Mesendoderm (in vitro differentiated cells): ENCODE results near the gene GPR55.
A peak's percentile ranks its signal among the peaks of the same experiment; 100 is the strongest.

Experiments
- DNase-seq: peaks from one replicate; pipeline ENCODE4 v3.0.0; 2013
- H2AK5ac ChIP-seq: 2 replicates; pipeline ENCODE4 v1.6.1; 2013; ENCODE audit warnings: low read length, inconsistent platforms
- H2BK120ac ChIP-seq: 2 replicates; pipeline ENCODE4 v1.6.1; 2013; ENCODE audit warnings: low read depth, mild to moderate bottlenecking, low read length, moderate library complexity, mixed read lengths
- H2BK15ac ChIP-seq: replicated peaks from 2 replicates; pipeline ENCODE4 v1.6.1; 2013; ENCODE audit warnings: low read depth, mild to moderate bottlenecking, moderate library complexity
- H2BK5ac ChIP-seq: 2 replicates; pipeline ENCODE4 v1.6.1; 2013; ENCODE audit warnings: low read length, inconsistent platforms
- H3K18ac ChIP-seq: 2 replicates; pipeline ENCODE4 v1.6.1; 2013; ENCODE audit warnings: mild to moderate bottlenecking, low read length, mixed read lengths
- H3K23ac ChIP-seq: one replicate; pipeline ENCODE4 v1.6.1; 2013; ENCODE audit warnings: low read length
- H3K27ac ChIP-seq: 2 replicates; pipeline ENCODE4 v1.5.1; 2013; ENCODE audit warnings: low read depth, mild to moderate bottlenecking, inconsistent platforms, low read length, moderate library complexity
- H3K27me3 ChIP-seq: 2 replicates; pipeline ENCODE4 v1.6.1; 2013; ENCODE audit warnings: low read length, control low read depth, mild to moderate bottlenecking, inconsistent platforms; ENCODE audit not compliant: insufficient read depth, poor library complexity
- H3K36me3 ChIP-seq: 2 replicates; pipeline ENCODE4 v1.6.1; 2013; ENCODE audit warnings: low read length, inconsistent platforms; ENCODE audit not compliant: control insufficient read depth, insufficient read depth
- H3K4ac ChIP-seq: one replicate; pipeline ENCODE4 v1.6.1; 2013; ENCODE audit warnings: low read depth, mild to moderate bottlenecking, low read length, moderate library complexity
- H3K4me1 ChIP-seq: 2 replicates; pipeline ENCODE4 v1.6.1; 2013; ENCODE audit warnings: low read depth, low read length, inconsistent platforms; ENCODE audit not compliant: control insufficient read depth
- H3K4me2 ChIP-seq: 2 replicates; pipeline ENCODE4 v1.6.1; 2013; ENCODE audit warnings: low read length
- H3K4me3 ChIP-seq: 2 replicates; pipeline ENCODE4 v1.5.1; 2013; ENCODE audit warnings: mild to moderate bottlenecking, low read length
- H3K56ac ChIP-seq: one replicate; pipeline ENCODE4 v1.6.1; 2013; ENCODE audit warnings: low read length
- H3K79me1 ChIP-seq: 2 replicates; pipeline ENCODE4 v1.6.1; 2013; ENCODE audit warnings: low read length, inconsistent platforms
- H3K79me2 ChIP-seq: 2 replicates; pipeline ENCODE4 v1.6.1; 2013; ENCODE audit warnings: mild to moderate bottlenecking, low read length; ENCODE audit not compliant: control insufficient read depth, insufficient read depth
- H3K9ac ChIP-seq: 2 replicates; pipeline ENCODE4 v1.6.1; 2013; ENCODE audit warnings: low read length, inconsistent platforms
- H4K5ac ChIP-seq: one replicate; pipeline ENCODE4 v1.6.1; 2013; ENCODE audit warnings: low read length
- H4K8ac ChIP-seq: one replicate; pipeline ENCODE4 v1.6.1; 2013; ENCODE audit warnings: low read depth, mild to moderate bottlenecking, control low read depth, low read length, moderate library complexity
- whole genome bisulfite sequencing: extraction: QIAGEN DNeasy Blood & Tissue Kit; methylation state at CpG from one replicate; pipeline ENCODE4 v1.1.7; 2013; ENCODE audit warnings: low lambda C conversion rate, missing lambda C conversion rate; ENCODE audit not compliant: insufficient coverage; ENCODE audit errors: extremely low coverage; 5-methylcytosine and 5-hydroxymethylcytosine counted together

The GPR55 gene

GRCh38 chr2:230930149-230930780 lies 5.2 kb upstream of the GPR55 start:
- no peak for DNase-seq
- Histone ChIP-seq H3K4me1 (no peaks in the 10 kb centered on the region), H4K5ac (no peak overlapping the region)

GRCh38 chr2:230929381-230930148 lies 4.5 kb upstream of the GPR55 start:
- Histone ChIP-seq H3K36me3 (no peaks in the 10 kb centered on the region), H3K4me2 (no peak overlapping the region), H3K56ac (no peak overlapping the region), H3K79me2 (no peaks in the 10 kb centered on the region), H4K8ac (no peak overlapping the region), H2BK15ac (no peak overlapping the region), H2AK5ac (no peak overlapping the region), H4K5ac (no peak overlapping the region), H3K9ac (no peak overlapping the region), H3K4me3 (no peak overlapping the region), H3K18ac (no peak overlapping the region), H3K23ac (no peak overlapping the region), H3K4ac (no peak overlapping the region), H2BK120ac (no peak overlapping the region), H3K27me3 (no peaks in the 10 kb centered on the region), H3K79me1 (no peaks in the 10 kb centered on the region), H2BK5ac (no peak overlapping the region), H3K4me1 (no peaks in the 10 kb centered on the region), H3K27ac (no peak overlapping the region)
- WGBS = no CpG with 5 or more reads among the region's 10 CpGs
- DNase-seq = no peak

More at GRCh38 chr2:230930149-230930780, 5.2 kb upstream of the GPR55 start:
- H3K18ac ChIP-seq = no peak overlapping the region
- WGBS = no CpG with 5 or more reads among the region's 7 CpGs
- no peaks in the 10 kb centered on the region for H3K79me2 ChIP-seq
- H3K36me3 ChIP-seq = no peaks in the 10 kb centered on the region
- H3K23ac ChIP-seq = no peak overlapping the region
- no peaks in the 10 kb centered on the region for H3K79me1 ChIP-seq
- H3K4me3 ChIP-seq = no peak overlapping the region
- H2BK5ac ChIP-seq = no peak overlapping the region
- no peak overlapping the region for H3K4me2 ChIP-seq
- H3K4ac ChIP-seq = no peak overlapping the region
- no peak overlapping the region for H3K27ac ChIP-seq
- no peaks in the 10 kb centered on the region for H3K27me3 ChIP-seq
- no peak overlapping the region for H2AK5ac ChIP-seq
- H2BK120ac ChIP-seq = no peak overlapping the region
- no peak overlapping the region for H4K8ac ChIP-seq
- H3K9ac ChIP-seq = no peak overlapping the region
- H2BK15ac ChIP-seq = no peak overlapping the region
- no peak overlapping the region for H3K56ac ChIP-seq

GRCh38 chr2:230928701-230929380 lies 3.8 kb upstream of the GPR55 start:
- no peak overlapping the region for H2BK15ac ChIP-seq
- no CpG with 5 or more reads among the region's 12 CpGs for WGBS
- H2AK5ac ChIP-seq = no peak overlapping the region
- no peak overlapping the region for H3K4me2 ChIP-seq
- H3K4me1 ChIP-seq = no peaks in the 10 kb centered on the region
- no peaks in the 10 kb centered on the region for H3K79me1 ChIP-seq
- H3K36me3 ChIP-seq = no peaks in the 10 kb centered on the region
- no peak overlapping the region for H3K4me3 ChIP-seq
- no peaks in the 10 kb centered on the region for H3K79me2 ChIP-seq
- H2BK5ac ChIP-seq = no peak overlapping the region
- H4K5ac ChIP-seq = no peak overlapping the region
- H3K27me3 ChIP-seq = no peaks in the 10 kb centered on the region
- H3K18ac ChIP-seq = no peak overlapping the region
- no peak overlapping the region for H3K9ac ChIP-seq
- no peak overlapping the region for H3K4ac ChIP-seq
- no peak overlapping the region for H3K56ac ChIP-seq
- no peak for DNase-seq
- no peak overlapping the region for H3K27ac ChIP-seq
- no peak overlapping the region for H4K8ac ChIP-seq
- no peak overlapping the region for H3K23ac ChIP-seq
- H2BK120ac ChIP-seq = no peak overlapping the region

GRCh38 chr2:230927711-230928341 lies 2.8 kb upstream of the GPR55 start:
- no peak overlapping the region for H2BK5ac ChIP-seq
- no peak overlapping the region for H3K27ac ChIP-seq
- no CpG with 5 or more reads among the region's 14 CpGs for WGBS
- H3K18ac ChIP-seq = no peak overlapping the region
- H3K56ac ChIP-seq = no peak overlapping the region
- H2BK120ac ChIP-seq = no peak overlapping the region
- H4K5ac ChIP-seq = no peak overlapping the region
- no peaks in the 10 kb centered on the region for H3K4me1 ChIP-seq
- no peak overlapping the region for H2AK5ac ChIP-seq
- H3K23ac ChIP-seq = no peak overlapping the region
- no peak overlapping the region for H4K8ac ChIP-seq
- no peak overlapping the region for H3K9ac ChIP-seq
- H3K79me1 ChIP-seq = no peaks in the 10 kb centered on the region
- no peak overlapping the region for H3K4ac ChIP-seq
- H3K4me3 ChIP-seq = no peak overlapping the region
- H3K36me3 ChIP-seq = no peaks in the 10 kb centered on the region
- no peak for DNase-seq
- H2BK15ac ChIP-seq = no peak overlapping the region
- no peaks in the 10 kb centered on the region for H3K79me2 ChIP-seq
- H3K27me3 ChIP-seq = no peaks in the 10 kb centered on the region
- H3K4me2 ChIP-seq = no peak overlapping the region

- H3K79me1 ChIP-seq = no peaks in the 10 kb centered on the region
- H2BK120ac ChIP-seq = no peak overlapping the region
- no peak overlapping the region for H4K5ac ChIP-seq
- H3K4ac ChIP-seq = no peak overlapping the region
- no peak overlapping the region for H2BK5ac ChIP-seq
- no peak overlapping the region for H3K9ac ChIP-seq
- H3K23ac ChIP-seq = no peak overlapping the region
- H3K36me3 ChIP-seq = no peaks in the 10 kb centered on the region
- no peak overlapping the region for H3K27ac ChIP-seq
- H2AK5ac ChIP-seq = no peak overlapping the region
- no peak overlapping the region for H3K4me3 ChIP-seq
- H3K56ac ChIP-seq = no peak overlapping the region
- WGBS = no CpG with 5 or more reads among the region's 11 CpGs
- no peaks in the 10 kb centered on the region for H3K4me1 ChIP-seq
- peak; percentile 57 for DNase-seq
- H2BK15ac ChIP-seq = no peak overlapping the region
- H3K79me2 ChIP-seq = no peaks in the 10 kb centered on the region
- H3K18ac ChIP-seq = no peak overlapping the region
- no peaks in the 10 kb centered on the region for H3K27me3 ChIP-seq
- no peak overlapping the region for H3K4me2 ChIP-seq
- no peak overlapping the region for H4K8ac ChIP-seq
These were observed 1.1 kb upstream of the GPR55 start for GRCh38 chr2:230925879-230926765.
